Measurements from ENCODE around the gene ISOC1. TPM values are rescaled to one million over a fixed set of nuclear protein-coding genes. Genes with fewer than 3 reads are reported as not detected.
A peak's percentile ranks its signal among the peaks of the same experiment; 100 is the strongest.

Gene ISOC1
- total RNA-seq, 1 experiment from 2014 or later, result 15.3 TPM

DNA sequence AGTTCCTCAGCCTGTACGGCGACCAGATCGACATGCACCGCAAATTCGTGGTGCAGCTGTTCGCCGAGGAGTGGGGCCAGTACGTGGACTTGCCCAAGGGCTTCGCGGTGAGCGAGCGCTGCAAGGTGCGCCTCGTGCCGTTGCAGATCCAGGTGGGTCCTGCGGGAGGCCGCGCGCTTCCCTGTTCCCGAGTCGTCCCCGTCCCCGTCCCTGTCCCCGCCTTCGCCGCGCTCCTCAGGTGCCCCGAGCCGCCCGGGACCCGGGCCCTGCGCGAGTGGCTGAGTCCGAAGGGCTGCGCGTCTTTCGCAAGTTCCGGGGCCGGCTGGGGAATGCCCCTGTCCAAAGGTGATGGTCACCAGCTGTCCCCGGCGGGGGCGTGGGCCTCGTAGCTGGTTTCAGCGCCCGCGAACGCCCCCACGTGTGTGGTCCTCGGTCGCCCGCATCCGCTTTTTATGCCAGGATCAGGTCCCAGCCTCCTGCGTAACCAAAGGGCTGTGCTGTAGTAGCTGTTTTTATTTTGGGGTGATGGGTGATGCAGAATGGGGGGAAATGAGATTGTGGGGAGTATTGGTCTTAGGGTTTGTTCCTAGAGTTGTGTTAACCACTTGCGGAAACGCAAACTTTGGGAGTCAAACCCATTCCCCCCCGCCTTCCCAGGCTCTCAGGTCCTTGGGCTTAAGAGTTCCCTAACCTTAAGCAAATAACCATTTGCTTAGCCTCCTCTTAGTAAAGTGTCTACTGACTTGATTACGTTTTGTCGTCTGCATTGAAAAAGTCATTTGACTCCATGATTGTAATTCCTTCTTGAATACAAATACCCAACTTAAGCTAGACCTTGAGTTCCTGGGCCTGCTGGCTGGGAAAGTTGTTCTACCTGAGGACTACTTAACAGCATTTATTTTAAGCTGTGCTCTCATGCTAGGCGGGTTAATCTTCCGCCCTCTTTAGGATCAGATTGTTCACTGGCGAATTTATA, 663 bp downstream of the ISOC1 start:
- peak; percentile 12 for DNase-seq (ENCODE audit: low read depth)

DNA sequence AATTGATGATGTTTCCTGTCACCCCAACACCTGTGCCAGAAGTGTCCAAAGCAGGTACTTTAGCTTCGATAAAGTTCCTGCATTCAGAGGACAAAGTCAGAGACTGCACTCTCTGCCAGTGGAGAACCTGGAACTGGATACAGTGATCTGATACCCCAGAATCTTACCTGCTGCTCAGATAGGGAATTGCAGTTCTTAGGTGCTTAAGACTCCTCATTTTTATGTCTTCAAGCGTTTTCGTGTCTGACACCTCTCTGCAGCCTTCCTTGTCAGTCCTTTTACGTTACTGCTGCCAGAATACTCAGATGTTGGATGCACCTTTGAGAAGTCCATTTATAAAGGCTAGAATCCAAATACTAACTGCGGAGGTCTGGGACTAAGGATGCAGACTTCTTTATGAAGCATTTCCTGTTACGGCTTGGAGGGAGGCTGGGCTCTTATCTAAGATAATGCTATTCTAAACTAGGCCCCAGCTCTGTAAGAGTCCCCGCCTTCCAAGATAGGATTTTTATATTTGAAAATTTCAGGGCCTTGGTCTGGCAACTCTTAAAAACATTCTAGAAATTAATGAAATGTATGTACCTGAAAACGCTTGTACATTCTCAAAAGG, 1.9 kb downstream of the ISOC1 start:
- DNase-seq (ENCODE audit: low read depth), result no peak

DNA sequence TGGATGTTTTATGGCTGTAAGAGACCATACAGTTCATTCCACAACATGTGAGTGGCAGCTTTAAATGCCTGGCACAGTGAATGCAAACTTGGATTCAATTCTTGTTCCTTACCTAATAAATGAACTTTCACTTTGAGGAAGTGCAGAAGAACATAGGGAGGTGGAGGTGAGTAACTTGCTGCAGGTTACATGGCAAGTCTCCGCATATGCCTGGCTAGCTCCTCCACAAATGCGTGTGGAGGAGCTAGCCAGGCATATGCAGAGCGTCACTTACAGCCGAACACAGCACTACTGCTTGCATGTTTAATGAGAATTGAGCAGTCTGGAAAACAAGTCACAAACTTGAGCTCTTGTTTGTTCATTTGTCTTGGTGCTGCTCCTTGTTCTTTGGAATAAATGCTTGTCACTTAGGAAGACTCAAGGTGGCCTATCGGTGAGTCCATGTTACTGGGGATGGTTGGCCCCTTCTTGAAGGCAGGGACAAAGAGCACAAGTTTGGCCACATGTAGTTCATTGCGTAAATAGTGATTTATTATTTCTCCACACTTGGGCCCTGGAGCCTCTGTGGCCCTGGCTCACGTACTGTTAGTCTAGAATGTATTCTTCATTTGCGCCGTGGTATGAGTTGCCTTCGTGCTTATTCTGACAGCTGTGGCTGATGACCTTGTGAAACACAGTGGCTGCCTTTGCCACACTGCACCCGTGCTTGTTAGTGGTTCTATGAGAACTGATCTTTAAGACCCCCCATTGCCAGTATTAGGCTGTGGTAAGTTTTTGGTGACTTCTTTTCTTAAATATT, 3.1 kb downstream of the ISOC1 start:
- DNase-seq (ENCODE audit: low read depth), result no peak

DNA sequence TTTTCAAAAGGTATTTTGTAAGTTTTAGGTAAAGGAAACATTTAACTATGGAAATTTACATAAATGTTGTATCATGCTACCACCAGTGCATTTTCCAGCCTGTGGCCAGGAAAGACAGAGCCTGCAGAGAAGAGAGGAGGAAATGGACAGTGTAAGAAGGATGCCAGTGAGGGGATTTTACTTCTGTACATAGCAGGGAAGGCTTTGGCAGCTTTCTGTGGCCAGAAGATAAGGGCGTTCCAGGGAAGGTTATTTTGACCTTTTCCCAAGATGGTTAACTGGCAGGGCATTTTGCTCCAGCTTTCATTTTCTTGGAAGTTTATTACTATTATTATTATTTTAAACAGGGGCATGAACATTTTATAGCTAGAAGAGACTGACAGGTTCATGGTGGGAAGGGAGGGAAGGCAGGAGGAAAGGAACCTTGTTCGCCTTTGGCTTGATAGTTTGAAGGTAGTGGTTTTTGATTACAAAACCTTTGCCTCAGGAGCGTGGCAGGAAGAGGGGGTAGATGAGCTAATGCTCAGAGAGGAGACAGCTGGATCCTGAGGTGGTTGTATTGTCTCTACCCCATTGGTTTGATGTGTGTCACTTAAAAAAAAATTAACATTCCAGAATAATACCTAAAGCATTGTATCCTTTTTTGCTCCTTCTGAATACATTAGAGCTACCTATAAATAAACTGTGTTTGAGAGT, 4.1 kb downstream of the ISOC1 start:
- DNase-seq (ENCODE audit: low read depth), result no peak

DNA sequence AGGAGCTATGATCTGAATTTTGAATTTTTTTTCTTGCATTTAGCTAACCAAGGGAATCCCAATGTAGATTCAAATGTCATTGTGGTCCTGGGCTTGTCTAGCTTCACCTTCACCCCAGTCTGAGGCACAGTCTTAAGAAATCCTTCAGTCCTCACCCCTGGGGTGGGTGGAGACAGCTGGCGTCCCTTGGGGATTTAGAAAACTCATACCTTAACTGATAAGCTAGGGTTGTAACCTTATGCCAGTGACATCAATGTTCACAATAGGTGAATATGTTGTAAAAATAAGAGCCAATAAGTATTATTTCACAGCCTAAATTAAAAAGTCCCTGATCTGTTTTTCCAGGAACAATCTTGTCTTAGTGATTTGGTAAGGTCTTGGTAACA, 4.6 kb downstream of the ISOC1 start:
- no peak for DNase-seq (ENCODE audit: low read depth)

DNA sequence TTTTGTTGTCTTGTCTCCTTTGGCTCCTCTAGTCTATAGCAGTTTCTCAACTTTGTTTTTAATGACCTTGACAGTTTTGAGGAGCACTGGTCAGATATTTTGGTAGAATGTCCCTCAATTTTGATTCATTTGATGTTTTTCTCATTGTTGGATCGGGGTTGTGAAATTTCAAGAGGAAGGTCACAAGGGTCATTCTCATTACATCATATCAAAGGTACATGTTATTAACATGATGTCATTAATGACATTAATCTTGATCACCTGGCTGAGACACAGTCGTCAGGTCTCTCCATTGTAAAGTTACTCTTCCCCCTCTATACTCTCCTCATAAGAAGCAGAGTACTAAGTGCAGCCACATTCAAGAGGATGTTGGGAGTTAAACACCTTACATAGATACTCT, 7.2 kb downstream of the ISOC1 start:
- DNase-seq (ENCODE audit: low read depth), result no peak

DNA sequence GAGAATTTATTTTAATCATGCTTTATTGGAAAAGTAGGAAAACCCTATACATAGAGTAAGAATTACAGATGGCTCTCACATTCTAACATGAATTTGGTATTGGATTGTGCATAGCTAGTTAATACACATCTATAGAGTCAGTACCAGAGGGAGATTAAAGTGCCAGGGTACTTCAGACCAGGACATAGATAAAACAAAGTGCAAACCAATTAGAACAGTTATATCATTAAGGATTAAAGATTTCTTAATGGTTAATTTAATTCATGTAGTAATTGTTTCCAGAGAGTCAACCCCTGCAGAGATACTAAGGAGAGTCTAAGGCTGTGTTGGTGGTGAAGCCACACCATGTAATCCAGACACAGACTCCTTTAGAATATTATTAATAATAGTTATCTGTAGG, 8.8 kb downstream of the ISOC1 start:
- no peak for DNase-seq (ENCODE audit: low read depth)

DNA sequence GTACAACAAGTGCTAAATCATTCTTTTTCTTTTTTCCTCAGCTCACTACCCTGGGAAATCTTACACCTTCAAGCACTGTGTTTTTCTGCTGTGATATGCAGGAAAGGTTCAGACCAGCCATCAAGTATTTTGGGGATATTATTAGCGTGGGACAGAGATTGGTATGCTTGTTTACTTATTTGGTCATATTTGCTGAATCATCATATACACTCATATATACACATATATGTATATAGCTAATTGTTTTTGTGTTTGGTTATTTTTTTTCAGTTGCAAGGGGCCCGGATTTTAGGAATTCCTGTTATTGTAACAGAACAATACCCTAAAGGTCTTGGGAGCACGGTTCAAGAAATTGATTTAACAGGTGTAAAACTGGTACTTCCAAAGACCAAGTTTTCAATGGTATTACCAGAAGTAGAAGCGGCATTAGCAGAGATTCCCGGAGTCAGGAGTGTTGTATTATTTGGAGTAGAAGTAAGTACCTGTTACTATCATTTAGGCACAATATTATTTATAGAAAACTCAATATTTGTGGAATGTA, 10.4 kb downstream of the ISOC1 start:
- DNase-seq (ENCODE audit: low read depth), result no peak

DNA sequence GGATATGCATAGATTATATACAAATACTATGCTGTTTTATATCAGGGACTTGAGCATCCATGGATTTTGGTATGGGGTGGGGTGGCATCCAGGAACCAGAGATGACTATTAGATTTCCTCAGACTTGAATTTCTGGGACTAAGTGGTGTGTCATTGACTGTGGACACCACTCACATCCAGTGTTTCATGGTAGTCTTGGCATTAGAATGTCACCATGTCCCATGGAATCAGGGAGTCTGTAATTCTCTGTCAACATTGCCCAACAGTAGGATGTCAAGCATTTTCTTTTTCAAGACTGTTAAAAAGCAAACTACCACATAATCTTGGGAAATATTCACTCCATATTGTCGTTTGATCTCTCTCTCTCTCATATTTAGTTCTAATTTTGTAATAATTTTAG, 13.1 kb downstream of the ISOC1 start:
- DNase-seq (ENCODE audit: low read depth), result no peak

DNA sequence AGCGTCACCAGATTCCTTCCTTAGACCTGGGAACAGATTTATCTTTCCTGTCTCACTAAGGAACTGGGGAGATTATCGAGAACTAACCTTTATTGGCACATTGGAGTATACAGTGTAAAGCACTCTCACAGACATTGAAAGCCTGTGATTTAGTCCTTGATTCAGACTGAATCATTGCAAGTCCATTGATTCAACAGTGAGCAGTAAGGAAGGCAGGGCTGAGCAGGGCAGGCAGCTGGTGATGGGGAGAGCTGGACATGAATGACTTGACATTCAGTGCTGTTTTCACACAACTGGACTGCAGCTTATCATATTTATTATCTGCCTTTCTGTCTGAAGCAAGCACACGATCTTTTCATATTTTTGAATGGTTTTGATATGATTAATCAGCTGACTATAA, 16.2 kb downstream of the ISOC1 start:
- no peak for DNase-seq (ENCODE audit: low read depth)

DNA sequence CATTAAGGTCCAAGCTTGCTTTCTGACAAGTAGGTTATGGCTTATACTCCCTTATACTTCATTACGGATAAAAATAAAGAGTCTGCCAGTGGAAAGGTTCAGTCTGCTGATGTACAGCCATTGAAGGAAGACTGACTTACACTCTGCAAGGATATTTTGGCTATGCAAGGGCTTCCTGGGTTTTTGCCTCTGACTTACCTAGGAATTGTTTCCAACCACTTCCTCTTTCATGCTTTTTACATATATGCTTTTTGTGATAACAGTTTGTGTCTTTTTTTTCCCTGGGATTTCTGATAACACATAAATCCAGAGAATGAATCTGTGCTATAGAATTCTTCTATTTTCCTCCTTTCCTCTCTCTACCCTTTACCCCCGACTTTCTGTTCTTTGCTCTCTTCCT, 16.8 kb downstream of the ISOC1 start:
- DNase-seq (ENCODE audit: low read depth), result no peak

DNA sequence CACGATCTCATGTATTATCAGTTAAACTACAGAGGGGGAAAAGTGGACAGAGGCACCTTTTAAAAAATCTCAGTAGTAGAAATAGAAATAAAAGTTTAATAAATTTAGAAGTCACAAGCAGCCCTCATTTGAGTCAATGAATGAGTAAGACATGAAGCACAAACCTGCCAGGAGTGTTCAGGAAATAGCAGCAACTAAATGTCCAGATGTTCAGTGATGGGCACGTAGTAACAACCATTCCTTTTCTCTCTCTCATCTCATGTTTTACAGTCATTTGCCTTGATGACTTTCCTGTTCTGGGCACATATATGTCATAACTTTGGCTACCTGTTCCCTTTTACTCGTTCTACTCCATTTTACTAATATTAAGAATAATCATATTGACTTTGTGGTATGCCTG, 17.7 kb downstream of the ISOC1 start:
- no peak for DNase-seq (ENCODE audit: low read depth)

DNA sequence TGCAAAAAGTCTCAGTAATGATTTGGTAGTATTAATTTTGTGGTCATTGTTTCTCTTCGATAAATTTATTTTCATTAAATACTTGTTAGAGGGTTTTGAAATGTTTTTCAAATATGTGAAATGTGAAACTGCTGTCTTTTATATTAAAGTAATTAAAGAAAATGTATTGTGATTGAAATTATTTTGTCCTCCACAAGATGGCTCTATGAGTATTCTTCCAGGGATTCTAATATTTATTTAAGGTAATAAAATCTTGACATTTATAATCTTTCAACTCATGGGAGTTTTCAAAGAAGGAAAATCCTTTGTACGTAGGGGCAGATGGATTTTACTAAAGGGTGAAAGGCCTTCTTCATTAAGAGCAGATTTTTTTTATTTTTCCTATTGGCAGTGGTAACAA, 19.3 kb downstream of the ISOC1 start:
- no peak for DNase-seq (ENCODE audit: low read depth)

DNA sequence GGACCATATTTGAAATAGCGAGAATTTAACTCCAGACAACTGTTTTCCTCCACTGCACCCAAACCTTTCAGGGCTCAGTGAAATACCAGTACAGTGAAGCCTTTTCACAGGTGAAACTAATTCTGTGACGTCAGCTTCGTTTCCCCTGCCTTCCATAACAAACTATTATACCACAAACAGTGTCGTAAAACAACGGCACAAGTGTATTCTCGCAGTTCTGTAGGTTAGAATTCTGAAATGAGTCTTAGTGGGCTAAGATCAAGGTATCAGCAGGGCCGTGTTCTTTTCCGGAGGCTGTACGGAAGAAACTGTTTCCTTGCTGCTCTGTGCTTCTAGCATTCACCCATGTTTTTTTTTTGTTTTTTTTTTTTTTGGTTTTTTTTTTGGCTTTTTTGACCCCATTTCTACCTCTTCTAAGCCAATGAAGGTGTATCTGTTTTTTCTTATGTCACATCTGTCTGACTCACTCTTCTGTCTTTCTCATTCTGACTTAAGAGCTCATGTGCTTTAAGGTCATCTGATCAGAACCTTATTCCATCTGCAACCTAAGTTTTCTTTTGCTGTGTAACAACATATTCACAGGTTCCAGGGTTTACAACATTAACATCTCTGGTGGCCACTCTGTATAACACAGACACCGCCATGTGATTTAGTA, 20.1 kb downstream of the ISOC1 start:
- no peak for DNase-seq (ENCODE audit: low read depth)

DNA sequence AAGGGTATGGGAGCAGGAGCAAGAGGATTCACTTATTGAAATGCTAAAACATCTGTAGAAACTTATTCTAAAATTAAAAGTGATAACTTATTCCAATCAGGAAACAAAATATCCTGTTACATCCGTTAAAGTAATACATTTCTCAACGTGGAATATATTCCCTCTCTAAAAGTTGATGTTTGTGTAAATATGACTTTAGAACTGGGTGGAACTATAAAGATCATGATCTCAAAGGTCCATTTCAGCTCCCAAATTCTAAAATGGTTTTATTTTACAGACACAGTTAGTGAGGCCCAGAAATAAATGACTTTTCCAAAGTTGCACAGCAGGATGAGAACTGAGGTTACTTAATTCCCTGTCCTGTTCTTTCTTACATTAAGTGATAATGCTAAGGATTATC, 21.1 kb downstream of the ISOC1 start:
- DNase-seq (ENCODE audit: low read depth), result no peak

DNA sequence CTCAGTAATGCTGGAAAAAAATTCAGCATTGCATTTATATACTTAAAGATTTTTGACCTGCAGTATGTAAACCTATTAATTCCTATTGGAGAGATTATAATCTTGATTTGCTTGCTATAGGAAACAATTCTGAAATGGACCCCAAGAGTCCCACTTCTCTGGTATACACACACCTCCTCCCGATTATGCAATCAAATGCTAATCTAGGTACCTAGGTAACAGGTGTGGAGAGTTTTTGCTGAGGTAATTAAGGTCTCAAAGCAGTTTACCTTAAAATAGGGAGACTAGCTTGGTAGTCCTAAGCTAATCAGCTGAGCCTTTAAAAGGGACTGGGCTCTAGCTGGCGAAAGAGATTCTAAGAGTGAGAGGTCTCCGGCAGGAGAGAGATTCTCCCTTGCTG, 22.2 kb downstream of the ISOC1 start:
- DNase-seq (ENCODE audit: low read depth), result no peak

DNA sequence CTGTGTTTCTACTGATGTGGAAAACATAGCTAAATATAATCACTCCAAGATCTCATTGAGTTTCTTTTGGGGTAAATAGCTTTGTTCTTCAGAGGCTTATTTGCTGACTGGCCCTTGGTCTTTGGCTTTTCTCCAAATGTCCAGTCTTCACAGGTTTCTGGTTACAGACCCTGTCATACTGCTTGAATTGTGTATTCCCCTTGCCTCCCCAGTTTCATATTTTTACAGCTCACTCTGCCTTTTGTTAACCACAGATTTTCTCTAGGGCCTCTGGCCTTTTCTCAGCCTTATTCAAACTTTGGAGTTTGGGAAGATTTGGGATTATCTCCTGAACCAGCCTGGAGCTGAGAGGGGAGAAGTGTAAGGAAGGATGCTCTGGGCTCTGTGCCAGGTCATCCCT, 23.9 kb downstream of the ISOC1 start:
- peak; percentile 19 for DNase-seq (ENCODE audit: low read depth)

DNA sequence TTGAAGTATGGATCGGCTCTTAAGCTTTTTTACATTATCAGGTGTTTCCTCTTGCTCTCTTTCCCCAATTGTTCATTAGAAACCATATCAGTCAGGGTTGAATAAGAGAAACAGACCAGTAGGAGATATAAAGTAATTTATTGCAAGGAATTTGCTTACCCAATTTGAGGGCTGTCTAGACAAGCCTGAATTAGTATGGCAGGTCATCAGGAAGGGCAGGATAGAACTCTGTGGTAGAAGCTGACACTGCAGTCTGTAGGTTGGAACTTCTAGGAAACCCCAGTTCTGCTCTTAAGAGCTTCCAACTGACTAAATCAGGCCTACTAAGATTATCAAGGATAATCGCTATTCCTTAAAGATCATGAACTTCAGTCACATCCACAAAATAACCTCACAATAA, 24.3 kb downstream of the ISOC1 start:
- DNase-seq (ENCODE audit: low read depth), result no peak

DNA sequence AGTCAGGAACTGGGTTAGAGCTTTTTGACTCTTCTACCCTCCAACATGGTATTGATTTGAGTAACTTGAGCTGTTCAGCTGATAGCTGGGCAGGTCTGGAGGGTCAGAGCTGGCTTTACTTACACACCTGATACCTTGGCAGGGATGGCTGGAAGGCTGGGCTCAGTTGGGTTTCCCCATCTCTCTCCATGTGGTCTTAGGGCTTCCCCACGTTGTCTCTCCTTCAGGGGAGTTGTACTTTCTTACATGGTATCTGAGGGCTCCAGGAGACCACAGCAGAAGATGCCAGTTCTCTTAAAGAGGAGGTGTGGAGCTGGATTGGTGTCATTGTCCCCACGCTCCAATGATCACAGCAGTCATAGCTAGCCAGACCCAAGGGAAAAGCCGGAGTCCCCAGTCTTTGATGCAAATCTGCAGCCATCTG, 25.6 kb downstream of the ISOC1 start:
- DNase-seq (ENCODE audit: low read depth), result no peak

DNA sequence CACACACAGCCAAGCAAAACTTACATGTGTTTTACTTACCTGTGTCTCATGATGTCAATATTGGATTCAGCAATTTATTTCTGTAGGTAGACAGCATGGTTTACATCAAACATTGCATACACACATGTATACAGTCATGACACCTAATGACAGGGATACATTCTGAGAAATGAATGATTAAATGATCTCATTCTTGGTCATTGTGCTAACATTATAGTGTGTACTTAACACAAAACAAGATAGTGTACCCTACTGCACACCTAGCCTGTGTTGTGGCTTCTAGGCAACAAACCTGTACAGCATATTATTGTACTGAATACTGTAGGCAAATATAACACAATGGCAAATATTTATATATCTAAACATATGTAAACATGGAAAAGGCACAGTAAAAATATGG, 28.0 kb downstream of the ISOC1 start:
- DNase-seq (ENCODE audit: low read depth), result no peak

DNA sequence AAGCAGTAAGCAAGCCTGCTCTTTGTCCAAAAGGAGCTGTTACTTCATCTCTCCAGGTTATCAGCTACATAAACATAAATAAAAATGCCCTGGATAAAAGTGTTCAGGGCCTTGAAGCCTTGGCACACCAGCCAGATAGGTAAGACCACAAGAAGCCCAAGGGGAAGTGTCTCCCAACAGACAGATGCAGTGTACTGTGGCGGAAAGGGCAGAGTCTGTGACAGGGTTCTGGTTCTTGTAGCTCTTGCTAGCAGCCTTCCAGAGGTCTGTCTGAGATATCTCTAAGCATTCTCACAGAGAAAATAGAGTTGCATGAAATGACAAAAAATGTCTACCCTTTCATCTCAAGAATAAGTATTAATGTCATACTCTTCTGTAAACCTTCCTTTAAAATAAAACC, 30.1 kb downstream of the ISOC1 start:
- no peak for DNase-seq (ENCODE audit: low read depth)

All from LHCN-M2 (cell line).